GM15510 (cell line): ENCODE measurements around the gene CLCN1.

Experiments
- POLR2A ChIP-seq: IDR thresholded peaks from 3 replicates; pipeline ENCODE4 v1.6.1; 2011; ENCODE audit warnings: borderline replicate concordance; ENCODE audit not compliant: insufficient read length; ENCODE audit errors: extremely low read depth

The CLCN1 gene

DNA sequence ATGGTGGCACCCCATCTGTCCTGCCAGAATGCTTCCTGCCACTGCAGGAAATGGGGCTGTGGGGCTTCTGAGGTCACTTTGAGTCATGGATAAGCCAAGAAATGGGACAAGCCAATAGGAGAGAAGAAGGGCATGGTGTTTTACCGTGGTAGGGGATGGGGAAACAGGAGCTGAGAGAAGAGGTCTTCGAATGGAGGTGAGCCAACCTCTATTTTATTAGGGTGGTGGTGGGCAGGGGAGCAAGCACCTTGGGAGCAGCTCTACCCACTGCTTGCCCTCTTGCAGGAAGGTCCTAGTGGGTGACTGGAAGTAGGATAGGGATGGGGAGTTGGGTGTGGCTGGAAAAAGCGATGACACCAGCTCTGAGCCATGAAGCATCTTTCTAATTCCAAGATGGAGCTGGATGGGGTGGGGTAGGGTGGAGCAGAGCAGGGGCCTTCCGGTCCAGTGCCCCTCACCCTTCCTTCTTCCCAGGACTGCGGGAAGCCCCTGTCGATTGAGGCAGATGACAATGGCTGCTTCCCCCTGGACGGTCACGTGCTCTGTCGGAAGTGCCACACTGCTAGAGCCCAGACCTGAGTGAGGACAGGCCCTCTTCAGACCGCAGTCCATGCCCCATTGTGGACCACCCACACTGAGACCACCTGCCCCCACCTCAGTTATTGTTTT lies 74.3 kb downstream of the CLCN1 start:
- no peak for TF ChIP-seq POLR2A

DNA sequence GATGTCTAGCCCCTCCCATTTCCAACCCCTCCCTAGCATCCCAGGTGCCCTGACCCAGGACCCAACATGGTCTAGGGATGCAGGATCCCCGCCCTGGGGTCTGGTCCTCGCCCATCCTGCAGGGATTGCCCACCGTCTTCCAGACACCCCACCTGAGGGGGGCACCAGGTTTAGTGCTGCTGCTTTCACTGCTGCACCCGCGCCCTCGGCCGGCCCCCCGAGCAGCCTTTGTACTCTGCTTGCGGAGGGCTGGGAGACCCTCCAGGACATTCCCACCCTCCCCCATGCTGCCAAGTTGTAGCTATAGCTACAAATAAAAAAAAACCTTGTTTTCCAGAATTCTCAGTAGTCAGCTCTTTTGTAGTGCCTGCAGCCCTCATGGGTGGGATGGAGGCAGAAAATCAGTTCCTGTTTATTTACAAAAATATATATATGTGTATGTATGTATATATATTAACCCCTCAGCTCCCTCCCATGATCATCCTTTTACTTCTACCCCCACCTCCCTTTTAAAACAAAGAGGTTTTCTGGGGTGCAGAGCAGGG lies 74.9 kb downstream of the CLCN1 start:
- no peak for TF ChIP-seq POLR2A

DNA sequence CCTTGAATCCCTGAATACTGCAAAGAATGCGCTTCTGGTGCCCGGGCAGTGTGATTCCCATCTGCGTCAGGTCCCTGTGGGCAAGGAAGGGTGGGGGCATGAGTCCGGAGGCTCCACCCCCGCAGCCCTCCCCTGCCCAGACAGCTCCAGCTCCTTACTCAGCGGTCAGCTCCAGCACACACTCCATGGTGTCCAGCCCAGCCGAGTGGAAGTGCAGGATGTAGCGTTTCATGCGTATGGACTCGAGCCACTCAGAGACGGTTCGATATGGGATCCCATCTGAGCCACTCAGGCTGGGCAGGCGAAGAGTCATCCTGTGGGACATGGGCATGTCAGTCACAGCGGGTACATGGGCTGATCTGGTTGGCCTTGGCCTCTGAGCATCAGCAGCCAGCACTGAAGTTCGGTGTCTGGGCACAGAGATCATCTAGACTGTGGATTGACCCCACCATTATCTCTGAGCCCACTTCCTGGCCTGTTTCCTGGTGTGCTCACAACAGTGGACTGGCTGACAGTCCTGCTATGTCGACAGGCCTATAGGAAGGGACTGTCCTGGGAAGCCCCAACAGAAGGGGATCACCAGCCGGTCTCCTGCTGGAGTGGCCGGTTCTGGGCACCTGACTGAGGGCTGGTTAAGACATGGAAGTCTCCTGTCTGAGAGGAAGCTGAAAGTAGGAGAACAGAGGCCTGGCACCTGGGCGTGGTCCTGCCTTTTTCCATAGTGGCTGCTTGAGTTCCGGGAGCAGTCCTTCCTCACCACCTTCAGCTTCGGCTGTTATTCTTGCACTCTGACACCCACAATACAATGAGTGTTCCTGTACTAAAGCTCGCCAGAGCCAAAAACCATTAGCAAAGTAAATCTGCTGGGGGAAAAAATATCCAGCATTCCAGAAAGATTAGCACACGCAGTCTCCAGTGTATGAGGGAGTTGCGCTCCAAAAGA lies 75.8 kb downstream of the CLCN1 start:
- no peak for TF ChIP-seq POLR2A

DNA sequence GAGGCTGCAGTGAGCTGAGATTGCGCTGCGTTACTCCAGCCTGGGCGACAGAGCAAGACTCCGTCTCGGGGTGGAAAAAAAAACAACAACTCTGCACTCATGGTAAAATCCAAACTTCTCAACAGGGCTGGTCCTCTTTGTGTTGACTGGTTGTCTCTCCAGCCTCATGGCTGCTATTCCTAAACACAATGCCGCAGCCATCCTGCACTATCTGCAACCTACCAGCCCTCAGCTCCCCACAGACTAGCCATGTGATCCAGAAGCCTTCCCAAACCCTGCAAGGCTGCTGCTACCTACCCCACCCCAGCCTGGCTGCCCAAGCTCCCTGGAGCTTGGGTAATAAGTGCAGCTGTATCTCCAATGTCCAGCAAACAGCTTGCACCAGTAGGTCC lies 77.0 kb downstream of the CLCN1 start:
- no peak for TF ChIP-seq POLR2A

DNA sequence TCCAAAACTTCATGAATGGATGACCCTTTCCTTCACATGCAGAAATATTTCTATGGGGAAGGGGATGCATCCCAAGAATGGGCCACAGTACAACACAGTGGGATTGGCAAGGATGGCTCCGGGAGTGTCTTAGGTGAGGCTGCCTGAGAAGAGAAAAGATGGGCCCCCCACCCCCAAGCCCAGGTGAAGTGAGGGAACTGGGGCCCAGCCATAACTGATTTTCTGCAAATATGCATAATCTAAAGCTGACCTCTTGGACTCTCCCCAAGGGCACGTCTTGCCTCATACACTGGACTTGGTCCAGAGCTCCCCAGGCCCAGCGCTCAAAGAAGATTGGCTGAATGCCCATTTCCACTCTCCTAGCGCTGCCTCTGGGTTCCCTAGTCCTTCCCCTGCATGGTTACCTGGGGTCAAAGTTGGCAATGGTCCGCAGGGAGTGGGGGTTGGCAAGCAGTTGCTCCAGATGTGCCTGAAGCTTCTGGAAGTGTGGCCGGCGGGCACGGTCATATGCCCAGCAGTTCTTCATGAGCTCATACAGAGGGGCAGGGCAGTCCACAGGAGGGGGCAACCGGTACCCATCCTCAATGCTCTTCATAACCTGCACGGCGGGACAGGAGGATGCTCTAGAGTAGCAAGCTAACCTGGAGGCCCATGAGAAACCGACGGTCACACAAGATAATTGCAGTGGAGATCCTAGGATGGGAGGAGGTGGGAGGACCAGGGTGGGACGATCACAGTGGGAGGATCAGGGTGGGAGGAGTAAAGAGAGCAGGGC lies 77.5 kb downstream of the CLCN1 start:
- TF ChIP-seq POLR2A, result no peak

DNA sequence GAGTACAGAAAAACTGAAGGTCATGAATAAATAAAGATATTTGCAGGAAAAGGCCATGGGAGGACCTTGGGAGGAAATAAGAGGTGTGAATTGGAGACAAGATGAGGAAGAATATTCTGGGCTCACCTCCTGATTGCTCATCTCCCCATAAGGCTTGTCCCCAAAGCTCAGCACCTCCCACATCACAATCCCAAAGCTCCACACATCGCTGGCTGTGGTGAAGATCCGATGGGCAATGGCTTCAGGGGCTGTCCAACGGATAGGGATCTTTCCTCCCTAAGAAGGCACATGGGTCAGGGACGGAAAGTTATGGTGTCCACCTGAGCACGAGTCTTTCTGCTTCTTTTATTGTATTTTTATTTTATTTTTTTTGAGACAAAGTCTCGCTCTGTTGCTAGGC lies 78.2 kb downstream of the CLCN1 start:
- no peak for TF ChIP-seq POLR2A

DNA sequence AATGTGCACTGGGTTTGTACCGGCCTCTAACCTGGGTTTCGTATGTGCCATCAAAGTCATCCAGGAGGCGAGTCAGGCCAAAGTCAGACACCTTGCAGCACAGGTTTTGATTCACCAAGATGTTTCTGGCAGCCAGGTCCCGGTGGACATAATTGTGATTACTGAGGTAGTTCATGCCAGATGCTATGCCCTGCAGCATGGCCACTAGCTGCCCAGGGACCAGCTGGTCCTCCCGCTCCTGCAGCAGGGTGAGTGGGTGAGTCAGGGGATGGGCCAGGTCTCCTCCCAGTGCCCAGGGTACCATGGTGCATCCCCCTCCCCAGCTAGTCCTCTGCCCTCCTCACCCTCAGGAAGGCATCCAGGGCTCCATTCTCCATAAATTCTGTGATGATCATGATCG lies 78.9 kb downstream of the CLCN1 start:
- TF ChIP-seq POLR2A, result no peak

DNA sequence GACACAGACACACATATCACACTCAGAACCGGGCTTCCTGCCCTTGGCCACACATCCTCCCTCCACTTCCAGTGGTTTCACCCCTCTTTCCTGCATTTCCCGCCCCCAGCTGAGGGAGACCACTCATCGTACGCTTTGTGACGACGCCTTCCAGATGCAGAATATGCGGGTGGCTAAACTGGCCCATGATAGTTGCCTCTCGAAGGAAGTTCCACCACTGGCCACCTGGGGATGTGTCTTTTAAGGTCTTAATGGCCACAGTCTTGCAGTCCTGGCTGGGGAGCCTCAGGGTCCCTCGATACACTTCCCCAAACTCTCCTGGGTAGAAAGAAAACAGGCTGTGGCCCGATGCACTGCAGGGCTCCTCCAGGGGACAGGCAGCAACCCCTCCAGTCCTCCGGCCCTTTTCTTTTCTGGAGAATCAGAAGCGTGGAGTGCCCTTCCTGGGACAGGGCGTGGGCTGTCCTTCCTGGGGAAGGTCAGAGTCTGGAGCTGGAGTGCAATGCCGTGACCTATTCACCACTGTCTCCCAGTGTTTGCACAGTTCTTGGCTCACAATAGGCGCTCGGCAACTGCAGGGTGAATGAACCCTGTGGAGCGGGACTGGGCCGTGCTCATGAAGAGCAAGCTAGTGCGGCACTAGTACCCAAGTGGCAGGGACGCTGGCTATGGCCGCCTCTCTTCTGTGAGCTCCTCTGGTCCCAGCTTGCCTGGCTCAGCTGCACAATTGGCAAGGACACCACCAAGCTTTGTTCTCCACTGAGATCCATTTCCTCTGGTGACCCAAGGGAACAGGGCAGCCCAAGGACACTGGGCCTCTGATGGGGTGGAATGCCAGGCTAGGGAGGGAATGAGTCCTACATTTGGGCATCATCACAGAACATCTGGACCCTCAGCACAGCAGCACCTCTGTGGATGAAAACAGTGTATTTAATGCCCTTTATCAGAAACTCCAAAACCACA lies 79.6 kb downstream of the CLCN1 start:
- no peak for TF ChIP-seq POLR2A

DNA sequence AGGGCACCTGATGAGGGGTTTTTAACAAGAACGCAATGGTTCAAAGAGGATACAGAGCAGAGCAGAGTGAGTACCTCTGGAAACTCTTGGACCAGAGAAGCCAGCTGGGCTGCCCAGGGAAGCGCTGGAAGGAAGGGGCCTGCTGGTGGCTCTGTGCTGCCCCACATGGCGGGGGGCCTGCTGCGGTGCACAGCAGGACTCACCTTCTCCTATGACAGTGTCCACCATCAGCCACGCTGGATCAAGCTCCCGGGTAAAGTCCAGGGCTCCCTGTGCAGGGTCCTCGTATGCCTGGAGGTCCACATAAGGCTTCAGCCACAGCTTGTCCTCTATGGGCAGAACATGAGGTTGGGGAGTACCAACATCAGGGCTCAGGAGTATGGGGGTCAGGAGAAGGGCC lies 80.3 kb downstream of the CLCN1 start:
- TF ChIP-seq POLR2A, result no peak

DNA sequence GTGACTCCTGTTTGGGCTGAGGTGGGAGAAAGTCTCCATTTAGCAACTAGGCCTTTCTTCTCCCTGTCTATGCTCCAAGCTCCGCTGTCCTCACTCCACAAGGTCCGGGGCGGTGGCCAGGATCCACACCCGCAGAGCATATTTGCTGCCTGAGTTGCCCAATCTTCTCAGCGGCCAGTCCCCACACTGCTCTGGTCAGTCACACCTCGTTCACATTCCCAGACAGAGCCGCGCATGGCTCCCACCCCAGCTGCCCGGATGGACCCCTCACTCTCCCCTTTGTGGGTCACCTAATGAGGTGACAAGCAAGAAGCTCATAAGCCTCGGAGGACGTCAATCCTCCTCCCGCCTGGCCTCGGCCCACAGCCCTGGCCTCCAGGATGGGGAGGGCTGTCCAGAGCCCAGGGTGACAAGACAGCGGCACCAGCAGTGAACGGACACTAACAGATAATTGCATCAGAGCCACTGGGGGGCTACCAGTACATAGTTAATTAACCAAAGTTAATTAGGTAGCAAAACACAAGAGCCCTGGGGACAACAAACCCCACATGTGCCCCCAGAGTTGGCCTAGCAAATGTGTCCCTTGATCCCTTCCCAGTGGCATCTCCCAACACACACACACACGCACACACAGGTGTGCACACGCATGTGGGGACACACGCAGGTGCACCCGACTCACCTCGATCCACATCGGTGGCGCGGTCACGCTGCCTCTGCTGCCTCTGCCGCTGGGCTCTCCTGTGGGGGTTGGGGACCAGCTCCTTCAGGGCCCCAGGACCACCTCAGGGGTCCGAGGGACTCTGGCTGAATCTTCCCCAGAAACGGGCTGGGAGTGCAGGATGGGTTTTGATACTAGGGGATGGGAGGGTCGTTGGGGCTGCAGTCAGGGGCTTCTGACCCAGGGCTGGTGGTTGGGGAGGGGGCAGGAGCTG lies 81.0 kb downstream of the CLCN1 start:
- no peak for TF ChIP-seq POLR2A

GRCh38 chr7:143397710-143398530 lies 82.0 kb downstream of the CLCN1 start:
- TF ChIP-seq POLR2A, result no peak

DNA sequence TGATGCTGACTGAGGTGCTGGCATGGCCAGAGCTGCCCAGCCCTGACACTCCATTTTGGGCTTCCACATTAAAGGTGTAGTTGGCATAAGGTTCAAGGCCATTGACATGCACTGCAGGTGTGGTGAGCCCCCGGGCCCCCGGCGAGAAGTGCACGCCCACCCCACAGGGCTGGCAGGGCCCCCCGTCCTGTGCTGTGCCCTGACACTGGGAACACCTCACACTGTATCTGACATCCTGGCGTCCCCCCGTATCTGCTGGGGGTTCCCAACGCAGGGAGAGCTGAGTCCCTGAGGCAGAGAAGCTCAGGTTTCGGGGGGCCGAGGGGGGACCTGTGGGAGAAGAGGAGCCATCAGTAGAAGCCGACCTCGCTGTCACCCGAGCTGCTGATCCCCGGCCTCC lies 82.7 kb downstream of the CLCN1 start:
- TF ChIP-seq POLR2A, result no peak
